Kidney epithelial cell (primary cell): ENCODE measurements around the gene LIMS2. TPM values are rescaled to one million over a fixed set of nuclear protein-coding genes. Genes with fewer than 3 reads are reported as not detected.
A peak's percentile ranks its signal among the peaks of the same experiment; 100 is the strongest.

ENCODE experiments used
- DNase-seq: peaks from one replicate; pipeline ENCODE4 v3.0.0-alpha.2; 2010; ENCODE audit warnings: low read depth
- H3K27me3 ChIP-seq: 2 replicates; pipeline ENCODE4 v1.6.0; 2011; ENCODE audit warnings: low read length; ENCODE audit not compliant: control insufficient read depth, insufficient read depth
- H3K36me3 ChIP-seq: 2 replicates; pipeline ENCODE4 v1.5.1; 2011; ENCODE audit warnings: low read length; ENCODE audit not compliant: control insufficient read depth, insufficient read depth
- H3K4me3 ChIP-seq: 2 replicates; pipeline ENCODE4 v1.5.1; 2011; ENCODE audit warnings: low read depth, mild to moderate bottlenecking, control low read depth, low read length
- CTCF ChIP-seq: IDR thresholded peaks from 2 replicates; pipeline ENCODE4 v1.5.1; 2011; ENCODE audit warnings: mild to moderate bottlenecking, moderate library complexity, low read length, control low read depth, inconsistent platforms; ENCODE audit not compliant: insufficient read depth, poor library complexity, severe bottlenecking
- total RNA-seq: library from RNA; depleted of rRNA; stranded (reverse); fragments of >200 nt; gene quantifications from 2 replicates; pipeline ENCODE4 v1.2.3, GENCODE V29; 2015

Gene LIMS2
- total RNA-seq, result 2.3 and 4.2 TPM in 2 replicates

GRCh38 chr2:127675331-127676261, at the start of gene LIMS2:
Gene LIMS2, minus strand, starts transcription at chr2:127675530. Its CDS starts 506 bp downstream, at chr2:127675024.
- DNase-seq, result no peak
- no peaks in the 10 kb centered on the region for H3K36me3 ChIP-seq
- peak within 1 kb of the TSS; percentile 42 for H3K4me3 ChIP-seq
- TF ChIP-seq CTCF, result peak; percentile 30
- H3K27me3 ChIP-seq, result peaks cover 32% of the 10 kb centered on the region

GRCh38 chr2:127722807-127723206, 47.5 kb upstream of the LIMS2 start:
- no peak overlapping the region for H3K4me3 ChIP-seq
- H3K27me3 ChIP-seq, result no peaks in the 10 kb centered on the region
- H3K36me3 ChIP-seq, result no peaks in the 10 kb centered on the region
- no peak for TF ChIP-seq CTCF
- no peak for DNase-seq

GRCh38 chr2:127721978-127722355, 46.6 kb upstream of the LIMS2 start:
- no peaks in the 10 kb centered on the region for H3K27me3 ChIP-seq
- no peak for TF ChIP-seq CTCF
- no peak overlapping the region for H3K4me3 ChIP-seq
- no peaks in the 10 kb centered on the region for H3K36me3 ChIP-seq
- DNase-seq, result no peak

- H3K27me3 ChIP-seq, result no peaks in the 10 kb centered on the region
- DNase-seq, result peak; percentile 69
- no peak overlapping the region for H3K4me3 ChIP-seq
- no peak for TF ChIP-seq CTCF
- no peaks in the 10 kb centered on the region for H3K36me3 ChIP-seq
These were observed 46.1 kb upstream of the LIMS2 start for GRCh38 chr2:127721311-127721977.

GRCh38 chr2:127719301-127720218, 44.2 kb upstream of the LIMS2 start:
- no peak for TF ChIP-seq CTCF
- H3K36me3 ChIP-seq, result no peaks in the 10 kb centered on the region

More at GRCh38 chr2:127719301-127720218, 44.2 kb upstream of the LIMS2 start:
- Histone ChIP-seq H3K4me3 (no peak overlapping the region), H3K27me3 (no peaks in the 10 kb centered on the region)
- DNase-seq, result no peak
